ENCODE measurements around the gene HDGFL1. TPM values are rescaled to one million over a fixed set of nuclear protein-coding genes. Genes with fewer than 3 reads are reported as not detected.

The HDGFL1 gene
- total RNA-seq, 1 experiment from 2014 or later: not detected

- DNase-seq (ENCODE audit: unreplicated experiment): no peak
- no peak for TF ChIP-seq CTCF (IDR thresholded peaks at IDR 0.05; ENCODE audit: unreplicated experiment)
- ChIA-PET CTCF (no interaction called here), POLR2A (no interaction called here)
- Mint-ChIP-seq H3K9me3 (ENCODE audit: unreplicated experiment) (no peaks in the 10 kb centered on the region), H3K27me3 (ENCODE audit: insufficient read depth, unreplicated experiment) (no peaks in the 10 kb centered on the region), H3K4me1 (ENCODE audit: insufficient read depth, unreplicated experiment) (no peaks in the 10 kb centered on the region), H3K36me3 (ENCODE audit: insufficient read depth, unreplicated experiment) (no peaks in the 10 kb centered on the region), H3K27ac (ENCODE audit: low read depth, unreplicated experiment) (no peak overlapping the region), H3K4me3 (ENCODE audit: unreplicated experiment) (no peak overlapping the region)
- BruUV-seq (replicated peaks): no TSS peak
- intact Hi-C loops (cut with micrococcal nuclease): no loop called here
These were observed 38.9 kb upstream of the HDGFL1 start for GRCh38 chr6:22530506-22530905.

- Mint-ChIP-seq H3K4me3 (ENCODE audit: unreplicated experiment) (no peak overlapping the region), H3K27ac (ENCODE audit: low read depth, unreplicated experiment) (no peak overlapping the region), H3K4me1 (ENCODE audit: insufficient read depth, unreplicated experiment) (no peaks in the 10 kb centered on the region), H3K36me3 (ENCODE audit: insufficient read depth, unreplicated experiment) (no peaks in the 10 kb centered on the region), H3K9me3 (ENCODE audit: unreplicated experiment) (no peaks in the 10 kb centered on the region), H3K27me3 (ENCODE audit: insufficient read depth, unreplicated experiment) (no peaks in the 10 kb centered on the region)
- no TSS peak for BruUV-seq (replicated peaks)
- DNase-seq (ENCODE audit: unreplicated experiment): no peak
- intact Hi-C loops (cut with micrococcal nuclease): no loop called here
- CTCF ChIA-PET: no interaction called here
- no peak for TF ChIP-seq CTCF (IDR thresholded peaks at IDR 0.05; ENCODE audit: unreplicated experiment)
- POLR2A ChIA-PET: interaction anchor here (0.8 kb wide), 1 partner anchor 80 kb away, joined by 3 read pairs; no protein-coding TSS in a partner anchor
These were observed 33.2 kb upstream of the HDGFL1 start for GRCh38 chr6:22536122-22536521.

- TF ChIP-seq CTCF (IDR thresholded peaks at IDR 0.05; ENCODE audit: unreplicated experiment): no peak
- Mint-ChIP-seq H3K27ac (ENCODE audit: low read depth, unreplicated experiment) (no peak overlapping the region), H3K4me1 (ENCODE audit: insufficient read depth, unreplicated experiment) (no peaks in the 10 kb centered on the region), H3K9me3 (ENCODE audit: unreplicated experiment) (no peaks in the 10 kb centered on the region), H3K4me3 (ENCODE audit: unreplicated experiment) (no peak overlapping the region), H3K27me3 (ENCODE audit: insufficient read depth, unreplicated experiment) (no peaks in the 10 kb centered on the region), H3K36me3 (ENCODE audit: insufficient read depth, unreplicated experiment) (no peaks in the 10 kb centered on the region)
- no peak for DNase-seq (ENCODE audit: unreplicated experiment)
- intact Hi-C loops (cut with micrococcal nuclease): no loop called here
- CTCF ChIA-PET: interaction anchor here (0.6 kb wide), 2 partner anchors 50 to 72 kb away, joined by 3 read pairs; no protein-coding TSS in a partner anchor
- POLR2A ChIA-PET: no interaction called here
- BruUV-seq (replicated peaks): no TSS peak
These were observed 24.9 kb upstream of the HDGFL1 start for GRCh38 chr6:22544476-22544875.

- ChIA-PET CTCF (interaction anchor here (0.6 to 1.0 kb wide), 3 partner anchors 18 to 72 kb away, joined by 3 read pairs; no protein-coding TSS in a partner anchor), POLR2A (no interaction called here)
- H3K9me3 Mint-ChIP-seq (ENCODE audit: unreplicated experiment): no peaks in the 10 kb centered on the region
- no peak for DNase-seq (ENCODE audit: unreplicated experiment)
- no peak for TF ChIP-seq CTCF (IDR thresholded peaks at IDR 0.05; ENCODE audit: unreplicated experiment)
- H3K27me3 Mint-ChIP-seq (ENCODE audit: insufficient read depth, unreplicated experiment): no peaks in the 10 kb centered on the region
- no peak overlapping the region for H3K4me3 Mint-ChIP-seq (ENCODE audit: unreplicated experiment)
- no peaks in the 10 kb centered on the region for H3K36me3 Mint-ChIP-seq (ENCODE audit: insufficient read depth, unreplicated experiment)
- H3K27ac Mint-ChIP-seq (ENCODE audit: low read depth, unreplicated experiment): no peak overlapping the region
- no TSS peak for BruUV-seq (replicated peaks)
- no peaks in the 10 kb centered on the region for H3K4me1 Mint-ChIP-seq (ENCODE audit: insufficient read depth, unreplicated experiment)
- intact Hi-C loops (cut with micrococcal nuclease): no loop called here
These were observed 24.3 kb upstream of the HDGFL1 start for GRCh38 chr6:22545051-22545450.
